OCI-LY7 (cell line): ENCODE measurements around the gene CUL2. TPM values are rescaled to one million over a fixed set of nuclear protein-coding genes. Genes with fewer than 3 reads are reported as not detected.

Source experiments
- BruUV-seq: library from RNA; stranded (reverse); fragments of 400-500 nt; replicated peaks from 2 replicates; lab custom pipeline; 2021; lab: Mats Ljungman, UMichigan
- CTCF ChIA-PET: fragments of 300-600 bp; sonication (Branson Sonifier 250); formaldehyde crosslinking; loops from one replicate; lab custom pipeline; 2022; ENCODE audit warnings: antibody characterized with exemption; ENCODE audit not compliant: unreplicated experiment; lab: Charles Lee
- POLR2A ChIA-PET: fragments of 300-600 bp; sonication (Branson Sonifier 250); formaldehyde crosslinking; loops from one replicate; lab custom pipeline; 2022; ENCODE audit warnings: antibody characterized with exemption; lab: Charles Lee
- DNase-seq: peaks from one replicate; pipeline ENCODE4 v3.0.0-alpha.2; 2015; ENCODE audit warnings: low spot score
- H2AFZ ChIP-seq: fragments of 200-600 bp; sonication (generic), shearing (Covaris generic); 2 replicates; pipeline ENCODE4 v1.6.1; 2014; ENCODE audit warnings: mild to moderate bottlenecking, antibody characterized with exemption, low read length, moderate library complexity
- H3K27ac ChIP-seq: fragments of 200-600 bp; sonication (generic); 2 replicates; pipeline ENCODE4 v1.5.1; 2014; ENCODE audit warnings: mixed run types, low read depth, mild to moderate bottlenecking, moderate library complexity, low read length, inconsistent platforms; ENCODE audit not compliant: poor library complexity, severe bottlenecking
- H3K36me3 ChIP-seq: fragments of 200-600 bp; sonication (generic); 2 replicates; pipeline ENCODE4 v1.6.1; 2014; ENCODE audit warnings: mild to moderate bottlenecking, antibody characterized with exemption, low read length, moderate library complexity, mixed read lengths; ENCODE audit not compliant: insufficient read depth
- H3K4me1 ChIP-seq: fragments of 200-600 bp; sonication (generic); 2 replicates; pipeline ENCODE4 v1.5.1; 2014; ENCODE audit warnings: mild to moderate bottlenecking, low read length; ENCODE audit not compliant: insufficient read depth, poor library complexity, severe bottlenecking
- H3K4me2 ChIP-seq: fragments of 200-600 bp; sonication (generic); 2 replicates; pipeline ENCODE4 v1.6.1; 2014; ENCODE audit warnings: mild to moderate bottlenecking, low read length
- H3K4me3 ChIP-seq: fragments of 200-600 bp; sonication (generic); 2 replicates; pipeline ENCODE4 v1.5.1; 2014; ENCODE audit warnings: mild to moderate bottlenecking, low read depth, low read length; ENCODE audit not compliant: poor library complexity, severe bottlenecking
- H3K79me2 ChIP-seq: fragments of 200-600 bp; sonication (generic); 2 replicates; pipeline ENCODE4 v1.6.1; 2016; ENCODE audit warnings: low read depth, mild to moderate bottlenecking, low read length, moderate library complexity, mixed read lengths; ENCODE audit not compliant: insufficient read depth
- H3K9me2 ChIP-seq: fragments of 200-600 bp; sonication (generic); 2 replicates; pipeline ENCODE4 v1.6.1; 2016; ENCODE audit warnings: mild to moderate bottlenecking, low read length, mixed read lengths; ENCODE audit not compliant: insufficient read depth
- H3K9me3 ChIP-seq: fragments of 200-600 bp; sonication (generic); 2 replicates; pipeline ENCODE4 v1.6.1; 2014; ENCODE audit warnings: mild to moderate bottlenecking, mixed run types, low read length, mixed read lengths
- H4K20me1 ChIP-seq: fragments of 200-600 bp; sonication (generic); 2 replicates; pipeline ENCODE4 v1.6.1; 2014; ENCODE audit warnings: mild to moderate bottlenecking, antibody characterized with exemption, low read length, moderate library complexity, mixed read lengths; ENCODE audit not compliant: insufficient read depth
- EZH2phosphoT487 ChIP-seq: fragments of 200-600 bp; sonication (generic); IDR thresholded peaks from 2 replicates; pipeline ENCODE4 v1.6.1; 2018; ENCODE audit warnings: low read depth, borderline replicate concordance, mild to moderate bottlenecking, mixed run types, antibody characterized with exemption, low read length, moderate library complexity, mixed read lengths
- intact Hi-C: fragments of 100-400 bp; cut with micrococcal nuclease; formaldehyde crosslinking; loops from one replicate; pipeline ENCODE4 v1.10.0; 2022; ENCODE audit not compliant: unreplicated experiment
- total RNA-seq, 2 experiments: library from RNA; depleted of rRNA in 1 of 2; stranded (reverse); fragments of >200 nt in 1 of 2; shearing (Covaris generic) in 1 of 2; gene quantifications; 2 replicates each; pipeline ENCODE4 v1.2.3, GENCODE V29; 2014 to 2022
- TF ChIP-seq, protein P1 (sequence below): fragments of 200-600 bp; sonication (generic); conservative IDR thresholded peaks from 2 replicates; pipeline ENCODE4 v1.5.1; 2014; ENCODE audit warnings: mild to moderate bottlenecking, antibody characterized with exemption, low read length, moderate library complexity, mixed read lengths

The CUL2 gene
- total RNA-seq, 2 experiments from 2014 or later = 25.5 to 40.4 TPM

DNA sequence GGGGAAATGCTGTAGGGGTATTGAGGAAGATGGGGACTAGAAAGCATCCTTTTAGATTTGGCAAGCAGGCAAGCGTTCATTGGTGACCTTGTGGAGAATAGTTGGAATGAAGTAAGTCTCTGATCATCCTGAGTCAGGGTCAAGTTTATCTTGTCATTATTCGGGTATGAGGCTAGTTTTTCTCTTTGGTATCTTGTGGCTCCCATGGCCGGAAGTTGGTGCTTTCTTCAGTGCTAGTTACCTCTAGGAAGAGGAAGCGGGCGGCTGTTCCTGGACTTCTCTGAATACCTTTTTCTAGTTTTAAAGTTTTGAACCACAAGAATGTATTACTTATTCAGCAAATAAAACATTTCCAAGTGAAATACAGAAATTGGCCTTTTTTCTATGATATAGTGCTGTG is 45.7 kb upstream of the CUL2 start:
- Histone ChIP-seq H3K4me3 (peak overlapping the region; percentile 51), H3K79me2 (peaks cover 46% of the 10 kb centered on the region; the same call in 1 of the 2 replicates), H4K20me1 (no peaks in the 10 kb centered on the region), H3K9me3 (no peaks in the 10 kb centered on the region), H3K36me3 (no peaks in the 10 kb centered on the region), H3K4me1 (peaks cover 42% of the 10 kb centered on the region), H3K9me2 (no peaks in the 10 kb centered on the region), H3K4me2 (peak overlapping the region; percentile 81), H3K27ac (peak overlapping the region; percentile 7), H2AFZ (peak overlapping the region; percentile 55; the same call in 1 of the 2 replicates)
- ChIA-PET POLR2A (interaction anchor here (0.6 to 0.9 kb wide), 2 partner anchors 16 to 80 kb away, joined by 3 read pairs; no protein-coding TSS in a partner anchor), CTCF (no interaction called here)
- intact Hi-C loops = no loop called here
- DNase-seq = peak; percentile 61
- TF ChIP-seq EZH2phosphoT487 = no peak
- TF ChIP-seq, protein P1, sequence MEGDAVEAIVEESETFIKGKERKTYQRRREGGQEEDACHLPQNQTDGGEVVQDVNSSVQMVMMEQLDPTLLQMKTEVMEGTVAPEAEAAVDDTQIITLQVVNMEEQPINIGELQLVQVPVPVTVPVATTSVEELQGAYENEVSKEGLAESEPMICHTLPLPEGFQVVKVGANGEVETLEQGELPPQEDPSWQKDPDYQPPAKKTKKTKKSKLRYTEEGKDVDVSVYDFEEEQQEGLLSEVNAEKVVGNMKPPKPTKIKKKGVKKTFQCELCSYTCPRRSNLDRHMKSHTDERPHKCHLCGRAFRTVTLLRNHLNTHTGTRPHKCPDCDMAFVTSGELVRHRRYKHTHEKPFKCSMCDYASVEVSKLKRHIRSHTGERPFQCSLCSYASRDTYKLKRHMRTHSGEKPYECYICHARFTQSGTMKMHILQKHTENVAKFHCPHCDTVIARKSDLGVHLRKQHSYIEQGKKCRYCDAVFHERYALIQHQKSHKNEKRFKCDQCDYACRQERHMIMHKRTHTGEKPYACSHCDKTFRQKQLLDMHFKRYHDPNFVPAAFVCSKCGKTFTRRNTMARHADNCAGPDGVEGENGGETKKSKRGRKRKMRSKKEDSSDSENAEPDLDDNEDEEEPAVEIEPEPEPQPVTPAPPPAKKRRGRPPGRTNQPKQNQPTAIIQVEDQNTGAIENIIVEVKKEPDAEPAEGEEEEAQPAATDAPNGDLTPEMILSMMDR = no peak
- BruUV-seq = no TSS peak

DNA sequence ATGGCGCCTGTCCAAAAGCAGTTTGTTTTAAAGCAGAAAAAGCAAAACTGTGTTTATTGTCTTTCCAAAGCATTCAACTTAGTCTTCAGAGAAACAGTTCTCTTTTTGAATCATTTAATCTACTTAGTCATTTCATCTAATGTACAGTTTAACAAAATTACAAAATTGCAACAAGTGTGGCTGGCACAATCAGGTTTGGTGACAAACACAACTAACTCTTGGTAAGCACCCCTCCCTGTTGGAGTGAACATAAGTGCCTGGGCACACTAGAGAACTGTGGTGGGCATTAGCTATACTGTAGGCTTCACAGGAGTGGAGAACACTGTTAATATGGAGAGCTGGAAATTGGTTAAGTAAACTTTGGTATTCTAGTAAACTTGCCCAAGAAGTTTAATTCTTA is 43.4 kb upstream of the CUL2 start:
- Histone ChIP-seq H3K27ac (no peak overlapping the region), H3K36me3 (no peaks in the 10 kb centered on the region; the same call in 1 of the 2 replicates), H3K4me3 (no peak overlapping the region), H3K4me2 (no peak overlapping the region), H2AFZ (no peak overlapping the region), H3K9me2 (no peaks in the 10 kb centered on the region), H3K4me1 (peaks cover 64% of the 10 kb centered on the region), H3K79me2 (peaks cover 68% of the 10 kb centered on the region; the same call in 1 of the 2 replicates), H3K9me3 (no peaks in the 10 kb centered on the region), H4K20me1 (no peaks in the 10 kb centered on the region)
- ChIA-PET CTCF (interaction anchor here (0.9 kb wide), 1 partner anchor 62 kb away, joined by 6 read pairs; no protein-coding TSS in a partner anchor), POLR2A (interaction anchor here (0.7 to 4.7 kb wide), 2 partner anchors 12 to 62 kb away, joined by 3 to 29 read pairs; no protein-coding TSS in a partner anchor)
- DNase-seq = no peak
- intact Hi-C loops = no loop called here
- TF ChIP-seq, protein P1 = no peak
- no peak for TF ChIP-seq EZH2phosphoT487
- BruUV-seq = no TSS peak

DNA sequence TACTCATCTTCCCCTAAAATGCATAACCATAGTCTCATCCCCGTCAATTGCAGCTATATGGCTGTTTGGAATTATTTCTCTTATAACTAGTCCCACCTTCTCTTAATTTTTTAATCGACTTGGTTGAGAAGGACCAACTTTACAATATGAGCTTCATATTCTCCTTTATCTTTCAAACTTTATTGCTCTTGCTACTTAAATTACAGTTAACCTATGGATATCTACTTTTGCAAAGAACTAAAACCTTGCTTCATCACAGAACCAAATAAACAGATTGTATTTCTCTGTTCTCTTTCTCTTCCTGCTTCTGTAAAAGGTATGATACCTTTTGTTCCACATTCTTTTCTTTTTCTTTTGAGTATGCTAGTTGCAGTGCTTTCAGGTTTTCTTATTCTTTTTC is 42.6 kb upstream of the CUL2 start:
- peak overlapping the region; percentile 55 for H3K4me3 ChIP-seq
- H3K9me3 ChIP-seq = no peaks in the 10 kb centered on the region
- no TSS peak for BruUV-seq
- H4K20me1 ChIP-seq = no peaks in the 10 kb centered on the region
- CTCF ChIA-PET = interaction anchor here (1.2 kb wide), 1 partner anchor 63 kb away, joined by 4 read pairs; no protein-coding TSS in a partner anchor
- no peaks in the 10 kb centered on the region for H3K9me2 ChIP-seq
- H3K4me1 ChIP-seq = peaks cover 68% of the 10 kb centered on the region
- H3K27ac ChIP-seq = peak overlapping the region; percentile 71
- peaks cover 70% of the 10 kb centered on the region; the same call in 1 of the 2 replicates for H3K79me2 ChIP-seq
- H3K36me3 ChIP-seq = no peaks in the 10 kb centered on the region; the same call in 1 of the 2 replicates
- intact Hi-C loops = no loop called here
- DNase-seq = no peak
- peak overlapping the region; percentile 59; the same call in 1 of the 2 replicates for H2AFZ ChIP-seq
- POLR2A ChIA-PET = interaction anchor here (1.0 to 4.7 kb wide), 3 partner anchors 9 to 63 kb away, joined by 4 to 29 read pairs (median 4); no protein-coding TSS in a partner anchor
- H3K4me2 ChIP-seq = peak overlapping the region; percentile 74
- TF ChIP-seq, protein P1 = no peak
- no peak for TF ChIP-seq EZH2phosphoT487
